Naive thymus-derived CD8-positive, alpha-beta T cell (primary cell): Measurements from ENCODE around the gene CHST11. TPM values are rescaled to one million over a fixed set of nuclear protein-coding genes. Genes with fewer than 3 reads are reported as not detected.
A peak's percentile ranks its signal among the peaks of the same experiment; 100 is the strongest.

Experiments used
- ATAC-seq, 2 donors: fragments of 150-1000 bp; cut with Tn5 transposase in 1 of 2; sonication (Bioruptor Pico), chemical (Tn5 transposase) in 1 of 2; 1 replicate in 1 of 2; 2 replicates in 1 of 2; pipeline ENCODE4 v1.10.0; 2021; ENCODE audit warnings: mild to moderate bottlenecking in 2 of 2, moderate library complexity in 2 of 2
- POLR2A ChIA-PET: fragments of 350-600 bp; sonication (Branson Sonifier 250); formaldehyde crosslinking; loops from one replicate; lab custom pipeline; 2021; ENCODE audit warnings: antibody characterized with exemption; lab: Charles Lee
- DNase-seq, 10 donors: peaks; one replicate each; pipeline versions ENCODE4 v3.0.0 to v3.0.0-alpha.2; 2020 to 2022
- H3K27ac Mint-ChIP-seq, 10 donors: one replicate each; pipeline ENCODE4 v1.8.0; 2020 to 2022; ENCODE audit warnings: mild to moderate bottlenecking in 10 of 10, mixed read lengths in 10 of 10, moderate library complexity in 4 of 10, inconsistent platforms in 1 of 10
- H3K27me3 Mint-ChIP-seq, 5 donors: one replicate each; pipeline ENCODE4 v1.8.0; 2021 to 2022; ENCODE audit warnings: mixed read lengths in 5 of 5
- H3K36me3 Mint-ChIP-seq, 3 donors: one replicate each; pipeline ENCODE4 v1.8.0; 2020 to 2022; ENCODE audit warnings: mixed read lengths in 3 of 3, mild to moderate bottlenecking in 2 of 3, inconsistent platforms in 1 of 3
- H3K4me1 Mint-ChIP-seq, 4 donors: one replicate each; pipeline ENCODE4 v1.8.0; 2021 to 2022; ENCODE audit warnings: mixed read lengths in 4 of 4
- H3K4me3 Mint-ChIP-seq, 10 donors: one replicate each; pipeline ENCODE4 v1.8.0; 2020 to 2022; ENCODE audit warnings: mild to moderate bottlenecking in 10 of 10, mixed read lengths in 10 of 10, moderate library complexity in 6 of 10, inconsistent platforms in 1 of 10
- H3K9me3 Mint-ChIP-seq, 9 donors: one replicate each; pipeline ENCODE4 v1.8.0; 2020 to 2022; ENCODE audit warnings: mixed read lengths in 9 of 9, mild to moderate bottlenecking in 3 of 9, inconsistent platforms in 1 of 9, moderate library complexity in 1 of 9
- polyA plus RNA-seq, 3 donors: library from polyadenylated mRNA; unstranded; fragments of 300-500 nt; fragmentation: Illumina TruSeq; gene quantifications; one replicate each; pipeline ENCODE4 v1.2.3, GENCODE V29; 2021
- total RNA-seq, 8 experiments: library from RNA in 2 of 8; stranded (reverse) in 2 of 8; gene quantifications; one replicate each; pipeline ENCODE4 v1.2.3 and lab custom pipeline; 2021 to 2026

Gene CHST11
- total and polyA plus RNA-seq, 5 experiments from 2014 or later, result 23.1 to 35.6 (median 26.8) TPM

- ATAC-seq (no peak), DNase-seq (peak in 1 of 10 donors; percentile 49)
- Mint-ChIP-seq H3K27ac (no peak overlapping the region), H3K4me1 (peaks cover 10 to 25% (median 20%) of the 10 kb centered on the region in 4 donors), H3K9me3 (no peaks in the 10 kb centered on the region), H3K36me3 (peaks cover 0 to 2% (median 2%) of the 10 kb centered on the region in 3 donors), H3K27me3 (no peaks in the 10 kb centered on the region), H3K4me3 (no peak overlapping the region)
- POLR2A ChIA-PET, result no interaction called here
Observed at GRCh38 chr12:104702565-104703139, 245.9 kb downstream of the CHST11 start.

DNA sequence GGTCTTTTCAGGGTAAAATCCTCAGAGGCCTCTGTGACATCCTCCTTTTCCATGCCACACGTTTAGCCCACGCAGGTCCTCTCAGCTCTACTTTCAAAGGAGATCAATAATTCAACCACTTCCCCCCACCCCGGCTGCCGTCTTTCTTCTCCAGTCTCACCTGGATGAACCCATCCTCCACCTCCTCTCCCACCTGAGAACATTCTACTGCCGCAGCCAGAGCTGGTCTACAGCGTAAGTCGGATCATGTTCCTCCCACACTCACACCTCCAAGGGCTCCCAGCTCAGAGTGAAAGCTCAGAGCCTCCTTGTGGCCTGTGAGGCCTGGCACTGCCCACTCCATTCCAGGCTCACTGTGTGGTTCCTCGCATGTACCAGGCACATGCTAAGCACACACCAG lies 246.6 kb downstream of the CHST11 start:
- peak overlapping the region in 1 of 10 donors; percentile 43 for H3K27ac Mint-ChIP-seq
- peaks cover 3 to 18% (median 15%) of the 10 kb centered on the region in 4 donors for H3K4me1 Mint-ChIP-seq
- ATAC-seq (no peak), DNase-seq (peak in 1 of 10 donors; percentile 0)
- POLR2A ChIA-PET, result no interaction called here
- no peaks in the 10 kb centered on the region for H3K27me3 Mint-ChIP-seq
- H3K36me3 Mint-ChIP-seq, result peaks cover 0 to 2% (median 2%) of the 10 kb centered on the region in 3 donors
- peak overlapping the region in 1 of 10 donors; percentile 35 for H3K4me3 Mint-ChIP-seq
- no peaks in the 10 kb centered on the region for H3K9me3 Mint-ChIP-seq

DNA sequence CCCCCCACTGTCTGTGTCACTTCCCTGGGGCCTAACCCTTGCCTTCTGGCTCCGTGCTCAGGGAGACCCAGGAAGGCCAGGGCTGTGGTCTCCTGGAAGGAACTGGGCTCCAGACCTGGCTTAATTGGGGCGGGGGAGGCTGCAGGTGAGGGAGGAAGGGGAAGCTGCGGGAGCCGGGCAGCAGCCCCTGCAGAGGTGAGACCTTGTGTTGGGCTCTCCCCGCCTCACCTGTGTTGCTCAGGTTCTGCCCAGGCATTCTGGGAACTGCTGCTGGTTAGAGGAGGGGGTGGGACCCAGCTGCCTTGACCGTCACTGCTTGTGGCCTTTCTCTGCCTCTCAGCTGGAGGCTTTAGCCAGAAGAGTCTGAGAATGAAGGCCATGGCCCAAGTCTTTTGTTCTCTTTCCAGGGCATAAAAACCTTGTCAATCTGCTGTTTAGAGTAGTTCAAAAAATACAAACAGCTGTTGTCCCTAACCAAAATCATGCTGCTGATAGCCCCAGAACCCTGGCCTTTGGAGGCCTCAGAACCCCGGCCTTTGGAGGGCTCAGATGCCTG lies 247.6 kb downstream of the CHST11 start:
- POLR2A ChIA-PET, result no interaction called here
- no peak for ATAC-seq
- peaks cover 6 to 17% (median 16%) of the 10 kb centered on the region in 4 donors for H3K4me1 Mint-ChIP-seq
- H3K9me3 Mint-ChIP-seq, result no peaks in the 10 kb centered on the region
- no peak overlapping the region for H3K4me3 Mint-ChIP-seq
- H3K36me3 Mint-ChIP-seq, result peaks cover 0 to 2% (median 2%) of the 10 kb centered on the region in 3 donors
- H3K27ac Mint-ChIP-seq, result peak overlapping the region in 3 of 10 donors; percentile 13 to 47 (median 29)
- no peaks in the 10 kb centered on the region for H3K27me3 Mint-ChIP-seq
- DNase-seq, result no peak

DNA sequence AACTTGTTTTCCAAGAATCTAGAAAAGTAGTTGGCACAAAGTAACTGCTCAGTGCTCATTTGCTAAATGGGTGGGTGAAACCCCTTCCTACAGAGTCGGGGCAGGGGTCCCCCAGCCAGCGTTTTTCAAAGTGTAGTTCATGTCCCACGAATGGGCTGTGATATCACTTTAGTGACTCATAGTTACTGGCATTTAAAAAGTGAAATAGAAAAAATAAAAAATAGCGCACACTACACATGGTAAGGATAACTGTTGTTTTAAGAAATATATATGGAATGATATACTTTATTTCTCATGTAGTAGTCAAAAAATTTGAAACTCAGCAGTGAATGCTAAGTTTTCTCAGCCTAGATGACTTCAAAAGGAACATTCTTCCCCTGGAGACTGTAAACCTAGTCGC lies 250.4 kb downstream of the CHST11 start:
- Mint-ChIP-seq H3K4me1 (peaks cover 6 to 21% (median 13%) of the 10 kb centered on the region in 4 donors), H3K27me3 (no peaks in the 10 kb centered on the region), H3K9me3 (no peaks in the 10 kb centered on the region), H3K36me3 (peaks cover 0 to 2% (median 2%) of the 10 kb centered on the region in 3 donors), H3K4me3 (no peak overlapping the region), H3K27ac (peak overlapping the region in 2 of 10 donors; percentile 38 to 42)
- no peak for ATAC-seq
- no peak for DNase-seq
- POLR2A ChIA-PET, result no interaction called here

DNA sequence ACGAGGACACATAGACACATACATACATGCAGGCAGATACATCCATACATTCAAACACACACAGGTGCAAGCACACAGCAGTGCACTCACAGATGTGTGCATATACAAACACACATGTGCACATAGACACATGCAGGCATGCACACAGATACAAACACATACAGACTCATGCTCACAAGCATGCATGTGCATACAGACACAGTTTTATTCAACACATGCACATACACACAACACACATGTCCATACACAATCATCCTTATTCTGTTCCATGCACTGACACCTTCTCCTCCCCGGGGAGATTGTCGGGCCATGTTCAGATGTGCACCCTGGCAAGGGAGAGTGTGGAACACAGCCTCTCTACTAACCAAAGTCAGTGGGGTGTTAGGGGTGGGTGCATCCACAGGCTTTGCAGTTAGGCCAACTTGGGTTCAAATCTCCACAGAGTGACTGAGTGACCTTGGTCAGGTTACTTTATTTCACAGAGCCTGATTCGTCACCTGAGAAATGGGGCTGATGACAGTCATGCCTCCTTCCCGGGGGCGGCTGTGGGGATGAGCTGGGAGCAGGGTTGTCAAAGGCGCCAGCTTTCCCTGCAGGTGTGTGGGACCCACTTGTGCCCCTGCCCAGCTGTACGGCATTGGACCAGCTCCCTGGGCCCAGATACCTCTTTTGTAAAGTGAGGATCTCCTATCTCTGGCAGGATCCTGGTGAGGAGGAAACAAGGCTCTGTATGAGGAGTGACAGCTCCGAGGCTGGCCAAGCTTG lies 251.2 kb downstream of the CHST11 start:
- Mint-ChIP-seq H3K9me3 (no peaks in the 10 kb centered on the region), H3K4me1 (peaks cover 6 to 21% (median 13%) of the 10 kb centered on the region in 4 donors)
- ATAC-seq, result no peak

DNA sequence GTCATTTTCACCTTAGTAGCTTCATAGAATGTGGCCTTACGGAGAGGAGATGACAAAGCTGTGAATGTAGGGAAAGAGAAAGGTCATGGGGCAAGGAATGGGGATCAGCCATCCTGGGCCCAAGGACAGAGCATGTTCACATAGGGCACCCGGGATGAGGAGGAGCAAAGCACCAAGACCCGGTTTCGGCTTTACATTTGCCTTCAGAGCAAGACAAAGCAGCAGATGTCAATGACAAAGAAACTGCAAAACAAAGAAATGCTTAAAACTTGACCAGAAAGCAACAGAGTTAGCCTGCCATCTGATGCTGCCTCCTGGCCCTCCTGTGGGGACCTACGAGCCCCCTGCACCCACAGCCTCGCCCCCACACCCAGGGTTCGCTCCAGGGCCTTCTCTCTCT lies 252.1 kb downstream of the CHST11 start:
- no peaks in the 10 kb centered on the region for H3K36me3 Mint-ChIP-seq
- POLR2A ChIA-PET, result no interaction called here
- no peak for DNase-seq
- no peak overlapping the region for H3K4me3 Mint-ChIP-seq
- H3K27me3 Mint-ChIP-seq, result no peaks in the 10 kb centered on the region
- H3K9me3 Mint-ChIP-seq, result no peaks in the 10 kb centered on the region
- peak overlapping the region in 5 of 10 donors; percentile 29 to 57 (median 48) for H3K27ac Mint-ChIP-seq
- ATAC-seq, result no peak
- H3K4me1 Mint-ChIP-seq, result peaks cover 9 to 16% (median 12%) of the 10 kb centered on the region in 4 donors

More for the DNA sequence above, 251.2 kb downstream of the CHST11 start:
- Mint-ChIP-seq H3K4me3 (no peak overlapping the region), H3K27ac (peak overlapping the region in 3 of 10 donors; percentile 15 to 57 (median 34)), H3K36me3 (peaks cover 0 to 2% (median 2%) of the 10 kb centered on the region in 3 donors), H3K27me3 (no peaks in the 10 kb centered on the region)
- no peak for DNase-seq
- POLR2A ChIA-PET, result no interaction called here

DNA sequence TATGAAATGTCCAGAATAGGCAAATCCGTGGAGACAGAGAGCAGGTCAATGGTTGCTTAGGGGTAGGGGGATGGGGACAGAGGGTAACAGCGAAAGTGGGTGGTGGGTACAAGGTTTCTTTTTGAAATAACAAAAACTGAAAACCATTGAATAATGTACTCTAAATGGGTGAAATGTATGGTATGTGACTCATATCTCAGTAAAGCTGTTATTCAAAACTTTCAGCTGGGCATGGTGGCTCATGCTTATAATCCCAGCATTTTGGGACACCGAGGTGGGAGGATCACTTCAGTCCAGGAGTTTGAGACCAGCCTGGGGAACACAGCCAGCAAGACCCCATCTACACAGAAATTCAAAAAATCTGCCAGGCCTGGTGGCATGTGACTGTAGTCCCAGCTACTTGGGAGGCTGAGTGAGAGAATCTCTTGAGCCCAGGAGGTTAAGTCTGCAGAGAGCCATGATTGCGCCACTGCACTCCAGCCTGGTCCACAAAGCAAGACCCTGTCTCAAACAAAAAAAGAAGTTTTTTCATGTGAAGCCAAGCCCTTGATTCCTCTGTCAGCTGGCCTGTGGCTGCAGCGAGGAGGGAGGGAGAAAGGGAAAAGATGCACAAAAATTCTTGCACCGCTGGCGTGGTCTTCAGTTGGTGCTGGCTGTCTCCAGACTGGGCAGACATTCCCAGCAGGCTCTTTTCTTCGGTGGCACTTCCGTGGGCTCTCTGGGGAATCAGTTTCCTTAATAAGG lies 253.1 kb downstream of the CHST11 start:
- POLR2A ChIA-PET, result interaction anchor here (0.8 kb wide), 1 partner anchor 18 kb away, joined by 3 read pairs; no protein-coding TSS in a partner anchor
- Mint-ChIP-seq H3K4me1 (peaks cover 16 to 21% (median 18%) of the 10 kb centered on the region in 4 donors), H3K9me3 (no peaks in the 10 kb centered on the region), H3K27ac (peak overlapping the region in 5 of 10 donors; percentile 10 to 63 (median 35)), H3K4me3 (no peak overlapping the region), H3K36me3 (no peaks in the 10 kb centered on the region), H3K27me3 (no peaks in the 10 kb centered on the region)
- no peak for ATAC-seq
- peak in 1 of 10 donors; percentile 4 for DNase-seq

DNA sequence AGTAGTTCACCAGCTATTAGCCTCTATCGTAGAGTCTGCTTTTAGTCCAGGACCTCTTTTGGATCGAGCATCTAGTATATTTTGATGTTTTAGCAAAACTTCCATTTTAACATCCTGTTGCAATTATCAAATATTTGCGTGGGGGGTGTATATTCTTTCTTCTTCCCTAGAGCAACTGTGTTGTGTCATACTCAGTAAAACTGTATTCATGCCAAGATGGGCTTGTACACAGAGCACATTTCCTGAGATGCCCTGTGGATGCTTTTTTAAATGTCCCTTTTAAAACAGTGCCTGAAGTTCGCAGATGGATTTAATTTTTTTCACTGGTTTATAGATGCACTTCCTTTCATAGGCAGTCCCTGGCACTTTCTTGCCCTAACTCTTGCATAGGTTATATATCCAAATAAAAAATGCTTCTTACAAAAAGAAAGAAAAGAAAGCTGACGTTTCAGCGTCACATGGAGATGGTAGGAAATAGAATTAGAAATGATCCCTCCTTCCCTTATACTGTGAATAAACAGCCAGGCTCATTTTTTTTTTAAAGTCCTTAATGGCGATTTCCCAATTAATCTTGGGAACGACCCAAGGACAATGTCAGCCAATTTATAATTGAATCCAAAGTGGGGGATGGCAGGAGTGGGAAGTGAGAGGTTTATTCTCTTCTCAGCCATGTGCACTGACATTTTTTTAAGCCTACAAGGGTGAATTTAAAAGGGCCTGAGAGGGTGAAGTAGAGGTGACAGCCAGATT lies 254.4 kb downstream of the CHST11 start:
- Mint-ChIP-seq H3K4me3 (no peak overlapping the region), H3K4me1 (peaks cover 20 to 30% (median 28%) of the 10 kb centered on the region in 4 donors), H3K9me3 (no peaks in the 10 kb centered on the region), H3K27me3 (no peaks in the 10 kb centered on the region), H3K27ac (peak overlapping the region in 1 of 10 donors; percentile 50), H3K36me3 (no peaks in the 10 kb centered on the region)
- ATAC-seq, result no peak
- DNase-seq, result no peak
- POLR2A ChIA-PET, result no interaction called here

- Mint-ChIP-seq H3K27me3 (no peaks in the 10 kb centered on the region), H3K4me3 (no peak overlapping the region), H3K36me3 (no peaks in the 10 kb centered on the region), H3K9me3 (no peaks in the 10 kb centered on the region), H3K4me1 (peaks cover 25 to 39% (median 37%) of the 10 kb centered on the region in 4 donors), H3K27ac (peak overlapping the region in 3 of 10 donors; percentile 7 to 50 (median 40))
- POLR2A ChIA-PET, result no interaction called here
- DNase-seq, result no peak
- no peak for ATAC-seq
Observed at GRCh38 chr12:104712477-104712876, 255.7 kb downstream of the CHST11 start.

GRCh38 chr12:104712968-104713367 lies 256.2 kb downstream of the CHST11 start:
- no peaks in the 10 kb centered on the region for H3K9me3 Mint-ChIP-seq
- DNase-seq, result no peak

DNA sequence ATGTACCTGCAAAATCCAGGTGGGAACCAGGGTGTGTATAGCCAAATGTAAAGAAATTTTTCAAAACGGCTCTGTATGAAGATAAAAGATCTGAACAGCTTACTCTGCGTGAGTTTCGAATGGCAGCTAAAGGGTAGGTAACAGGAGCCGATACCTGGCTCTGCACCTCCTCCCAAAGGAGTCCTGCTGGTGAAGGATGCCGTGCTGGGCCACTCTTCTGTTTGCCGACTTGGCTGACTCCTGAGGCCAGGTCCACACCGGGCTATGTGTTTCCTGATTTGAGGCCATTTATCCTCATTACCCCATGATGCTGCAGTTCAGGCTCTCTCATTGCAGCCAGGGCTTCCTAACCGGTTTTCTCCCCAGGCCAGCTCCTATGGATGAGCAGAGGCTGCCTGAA lies 256.7 kb downstream of the CHST11 start:
- H3K27me3 Mint-ChIP-seq, result no peaks in the 10 kb centered on the region
- POLR2A ChIA-PET, result interaction anchor here (1.9 kb wide), 1 partner anchor 255 kb away, joined by 6 read pairs; no protein-coding TSS in a partner anchor
- peaks cover 25 to 40% (median 39%) of the 10 kb centered on the region in 4 donors for H3K4me1 Mint-ChIP-seq
- H3K36me3 Mint-ChIP-seq, result no peaks in the 10 kb centered on the region
- no peak overlapping the region for H3K4me3 Mint-ChIP-seq
- DNase-seq, result no peak
- peak overlapping the region in 5 of 10 donors; percentile 4 to 93 (median 80) for H3K27ac Mint-ChIP-seq
- no peak for ATAC-seq
- H3K9me3 Mint-ChIP-seq, result no peaks in the 10 kb centered on the region

More at GRCh38 chr12:104712968-104713367, 256.2 kb downstream of the CHST11 start:
- Mint-ChIP-seq H3K27me3 (no peaks in the 10 kb centered on the region), H3K4me1 (peaks cover 25 to 39% (median 36%) of the 10 kb centered on the region in 4 donors), H3K4me3 (no peak overlapping the region), H3K27ac (peak overlapping the region in 7 of 10 donors; percentile 4 to 93 (median 40)), H3K36me3 (no peaks in the 10 kb centered on the region)
- POLR2A ChIA-PET, result no interaction called here
- ATAC-seq, result no peak
